ENCODE results near the gene TPRN.

Gene TPRN

DNA sequence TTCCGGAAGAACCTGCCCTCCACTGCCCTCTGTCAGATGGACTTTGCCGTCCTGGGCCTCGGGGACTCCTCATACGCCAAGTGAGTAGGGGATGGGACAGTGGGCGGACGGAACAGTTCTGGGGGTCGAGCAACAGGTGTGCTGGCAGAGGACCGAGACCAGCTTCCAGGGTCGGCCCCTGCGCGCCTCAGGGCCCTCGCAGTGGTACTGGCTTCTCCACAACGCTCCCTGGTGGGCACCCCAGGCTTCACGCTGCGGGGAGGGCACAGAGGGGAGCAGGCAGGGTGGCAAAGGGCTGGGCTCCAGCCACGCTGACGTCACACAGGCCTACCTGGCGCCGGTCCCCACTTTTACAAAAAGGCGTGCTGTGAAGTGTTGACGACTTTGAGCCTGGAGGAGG is 12.0 kb upstream of the TPRN start:
- DNase-seq (ENCODE audit: low read depth): no peak
- Histone ChIP-seq H3K9ac (ENCODE audit: low read length) (no peak overlapping the region), H3K36me3 (ENCODE audit: control insufficient read depth, insufficient read depth, low read length, severe bottlenecking) (peaks cover 13% of the 10 kb centered on the region)

DNA sequence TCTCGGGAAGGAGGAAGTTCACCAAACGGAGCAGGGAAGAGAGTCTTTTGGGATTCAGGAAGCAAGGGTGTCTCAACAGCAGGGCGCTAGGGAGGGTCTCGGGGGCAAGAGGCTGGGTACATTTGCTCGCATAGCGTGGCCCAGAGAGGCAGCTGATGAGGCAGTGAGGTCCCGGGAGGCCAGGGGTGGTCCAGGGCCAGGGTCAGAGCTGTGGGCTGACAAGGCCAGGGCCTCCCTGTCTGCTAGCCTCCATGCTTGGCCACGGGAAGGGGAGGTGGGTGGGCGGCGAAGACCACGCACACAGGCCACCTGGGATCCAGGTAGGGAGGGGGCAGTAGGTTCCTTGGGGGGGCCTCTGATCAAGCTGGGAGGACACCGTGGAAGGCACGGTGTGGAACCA is 11.0 kb upstream of the TPRN start:
- Histone ChIP-seq H3K4me1 (ENCODE audit: control insufficient read depth, insufficient read depth, low read length) (peaks cover 3% of the 10 kb centered on the region), H3K9ac (ENCODE audit: low read length) (no peak overlapping the region), H3K27me3 (replicated peaks; ENCODE audit: control insufficient read depth, insufficient read depth, low read length) (no peaks in the 10 kb centered on the region), H3K9me3 (ENCODE audit: control insufficient read depth, low read length) (no peaks in the 10 kb centered on the region), H3K4me3 (ENCODE audit: low read length) (no peak overlapping the region), H3K36me3 (ENCODE audit: control insufficient read depth, insufficient read depth, low read length, severe bottlenecking) (peaks cover 13% of the 10 kb centered on the region)
- DNase-seq (ENCODE audit: low read depth): no peak

More for the DNA sequence above, 12.0 kb upstream of the TPRN start:
- Histone ChIP-seq H3K4me3 (ENCODE audit: low read length) (no peak overlapping the region), H3K9me3 (ENCODE audit: control insufficient read depth, low read length) (no peaks in the 10 kb centered on the region), H3K27me3 (replicated peaks; ENCODE audit: control insufficient read depth, insufficient read depth, low read length) (no peaks in the 10 kb centered on the region), H3K4me1 (ENCODE audit: control insufficient read depth, insufficient read depth, low read length) (peaks cover 9% of the 10 kb centered on the region)

DNA sequence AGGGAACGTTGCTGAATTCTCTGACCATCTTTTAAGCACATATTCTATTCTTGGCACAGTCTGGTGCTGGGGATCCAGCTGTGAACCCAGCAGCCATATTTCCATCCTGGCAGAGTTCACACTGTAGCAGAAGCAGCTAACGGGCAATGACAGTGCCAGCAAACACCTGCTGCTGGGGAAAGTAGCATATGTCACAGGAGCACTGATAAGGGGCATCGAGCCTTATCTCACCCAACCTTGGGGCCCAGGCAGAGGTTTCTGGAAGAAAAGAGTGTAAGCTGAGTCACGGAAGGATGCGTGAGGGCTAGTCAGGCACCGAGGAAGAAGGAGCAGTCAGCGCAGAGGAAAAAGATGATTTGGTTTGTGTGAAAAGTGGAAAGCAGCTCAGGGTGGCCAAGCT is 6.1 kb upstream of the TPRN start:
- H3K9ac ChIP-seq (ENCODE audit: low read length): peak overlapping the region; percentile 99
- peaks cover 33% of the 10 kb centered on the region for H3K4me1 ChIP-seq (ENCODE audit: control insufficient read depth, insufficient read depth, low read length)
- H3K9me3 ChIP-seq (ENCODE audit: control insufficient read depth, low read length): no peaks in the 10 kb centered on the region
- H3K36me3 ChIP-seq (ENCODE audit: control insufficient read depth, insufficient read depth, low read length, severe bottlenecking): peaks cover 4% of the 10 kb centered on the region
- H3K27me3 ChIP-seq (replicated peaks; ENCODE audit: control insufficient read depth, insufficient read depth, low read length): no peaks in the 10 kb centered on the region
- H3K4me3 ChIP-seq (ENCODE audit: low read length): peak overlapping the region; percentile 97
- DNase-seq (ENCODE audit: low read depth): no peak

DNA sequence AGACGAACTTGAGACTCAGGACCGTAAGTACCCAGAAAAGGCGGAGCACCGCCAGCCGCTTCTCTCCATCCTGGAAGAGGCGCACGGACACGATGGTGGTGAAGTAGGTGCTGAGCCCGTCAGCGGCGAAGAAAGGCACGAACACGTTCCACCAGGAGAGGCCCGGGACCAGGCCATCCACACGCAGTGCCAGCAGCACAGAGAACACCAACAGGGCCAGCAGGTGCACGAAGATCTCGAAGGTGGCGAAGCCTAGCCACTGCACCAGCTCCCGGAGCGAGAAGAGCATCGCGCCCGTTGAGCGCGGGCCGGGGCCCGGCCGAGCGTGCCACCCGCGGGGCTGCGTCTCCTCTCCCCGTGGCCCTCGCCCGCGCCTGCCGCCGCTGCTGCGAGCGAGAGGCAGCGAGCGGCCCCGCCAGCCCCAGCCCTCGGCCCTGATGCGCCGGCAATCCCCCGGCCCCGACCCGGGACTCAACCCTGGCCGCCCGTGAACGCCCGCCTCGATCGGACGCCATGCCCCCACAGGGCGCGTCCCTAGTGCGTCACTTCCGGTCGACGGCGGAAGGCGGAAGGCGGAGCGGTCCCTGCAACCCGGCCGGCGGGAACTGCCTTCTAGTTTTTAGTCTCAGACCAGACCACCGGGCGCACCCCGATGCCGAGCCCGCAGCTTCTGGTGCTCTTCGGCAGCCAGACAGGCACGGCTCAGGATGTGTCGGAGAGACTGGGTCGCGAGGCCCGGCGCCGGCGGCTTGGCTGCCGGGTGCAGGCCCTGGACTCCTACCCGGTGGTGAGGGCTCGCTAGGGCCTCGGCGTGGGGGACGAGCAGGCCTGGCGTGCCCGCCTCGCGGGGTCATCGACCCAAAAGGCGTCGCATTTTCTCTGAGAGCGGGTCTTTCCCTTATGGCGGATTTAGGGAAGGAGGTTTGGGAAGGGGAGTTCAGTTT is 4.9 kb upstream of the TPRN start, which contains the start of the genes NDOR1 and TMEM203:
Gene NDOR1 (plus strand): TSS at position 575 of the 944 bp plus-strand sequence. CDS start 78 bp downstream, at position 653.
Gene TMEM203 (minus strand): TSS at position 523 of the 944 bp plus-strand sequence. CDS start 234 bp downstream, at position 289.
- H3K27me3 ChIP-seq (replicated peaks; ENCODE audit: control insufficient read depth, insufficient read depth, low read length): no peaks in the 10 kb centered on the region
- peak within 1 kb of the TSS; percentile 97 for H3K4me3 ChIP-seq (ENCODE audit: low read length)
- no peaks in the 10 kb centered on the region for H3K9me3 ChIP-seq (ENCODE audit: control insufficient read depth, low read length)
- H3K9ac ChIP-seq (ENCODE audit: low read length): peak within 1 kb of the TSS; percentile 99
- H3K4me1 ChIP-seq (ENCODE audit: control insufficient read depth, insufficient read depth, low read length): peaks cover 39% of the 10 kb centered on the region
- peak; percentile 97 for DNase-seq (ENCODE audit: low read depth)
- H3K36me3 ChIP-seq (ENCODE audit: control insufficient read depth, insufficient read depth, low read length, severe bottlenecking): peaks cover 4% of the 10 kb centered on the region

DNA sequence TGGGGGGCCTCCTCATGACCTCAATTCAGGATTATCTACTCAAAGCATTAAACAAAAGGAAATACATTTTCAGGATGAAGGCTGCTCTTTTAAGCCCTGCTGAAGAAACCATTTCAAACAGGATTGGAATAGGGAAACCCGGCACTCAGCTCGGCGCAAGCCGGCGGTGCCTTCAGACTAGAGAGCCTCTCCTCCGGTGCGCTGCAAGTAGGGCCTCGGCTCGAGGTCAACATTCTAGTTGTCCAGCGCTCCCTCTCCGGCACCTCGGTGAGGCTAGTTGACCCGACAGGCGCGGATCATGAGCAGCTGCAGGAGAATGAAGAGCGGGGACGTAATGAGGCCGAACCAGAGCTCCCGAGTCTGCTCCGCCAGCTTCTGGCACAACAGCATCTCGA is 4.2 kb upstream of the TPRN start:
- Histone ChIP-seq H3K27me3 (replicated peaks; ENCODE audit: control insufficient read depth, insufficient read depth, low read length) (no peaks in the 10 kb centered on the region), H3K4me3 (ENCODE audit: low read length) (peak overlapping the region; percentile 97), H3K9ac (ENCODE audit: low read length) (peak overlapping the region; percentile 99), H3K9me3 (ENCODE audit: control insufficient read depth, low read length) (no peaks in the 10 kb centered on the region), H3K4me1 (ENCODE audit: control insufficient read depth, insufficient read depth, low read length) (peaks cover 39% of the 10 kb centered on the region), H3K36me3 (ENCODE audit: control insufficient read depth, insufficient read depth, low read length, severe bottlenecking) (peaks cover 4% of the 10 kb centered on the region)
- no peak for DNase-seq (ENCODE audit: low read depth)

DNA sequence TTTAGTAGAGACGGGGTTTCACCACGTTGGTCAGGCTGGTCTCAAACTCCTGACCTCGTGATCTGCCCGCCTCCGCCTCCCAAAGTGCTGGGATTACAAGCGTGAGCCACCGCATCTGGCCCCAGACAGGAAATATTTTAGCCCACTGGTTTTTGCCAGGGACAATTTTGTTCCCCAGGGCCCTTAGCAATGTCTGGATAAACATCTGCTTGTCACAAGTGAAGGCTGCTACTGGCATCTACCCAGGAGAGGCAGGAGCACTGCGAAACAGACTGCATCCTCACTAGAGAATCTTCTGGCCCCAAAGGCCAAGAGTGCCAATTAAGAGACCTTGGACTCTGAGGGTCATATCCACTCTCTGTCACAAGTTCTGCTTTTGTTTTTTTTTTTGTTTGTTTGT is 2.4 kb upstream of the TPRN start:
- Histone ChIP-seq H3K4me1 (ENCODE audit: control insufficient read depth, insufficient read depth, low read length) (peaks cover 54% of the 10 kb centered on the region), H3K27me3 (replicated peaks; ENCODE audit: control insufficient read depth, insufficient read depth, low read length) (no peaks in the 10 kb centered on the region), H3K36me3 (ENCODE audit: control insufficient read depth, insufficient read depth, low read length, severe bottlenecking) (no peaks in the 10 kb centered on the region), H3K9me3 (ENCODE audit: control insufficient read depth, low read length) (no peaks in the 10 kb centered on the region), H3K4me3 (ENCODE audit: low read length) (no peak overlapping the region), H3K9ac (ENCODE audit: low read length) (no peak overlapping the region)
- no peak for DNase-seq (ENCODE audit: low read depth)

DNA sequence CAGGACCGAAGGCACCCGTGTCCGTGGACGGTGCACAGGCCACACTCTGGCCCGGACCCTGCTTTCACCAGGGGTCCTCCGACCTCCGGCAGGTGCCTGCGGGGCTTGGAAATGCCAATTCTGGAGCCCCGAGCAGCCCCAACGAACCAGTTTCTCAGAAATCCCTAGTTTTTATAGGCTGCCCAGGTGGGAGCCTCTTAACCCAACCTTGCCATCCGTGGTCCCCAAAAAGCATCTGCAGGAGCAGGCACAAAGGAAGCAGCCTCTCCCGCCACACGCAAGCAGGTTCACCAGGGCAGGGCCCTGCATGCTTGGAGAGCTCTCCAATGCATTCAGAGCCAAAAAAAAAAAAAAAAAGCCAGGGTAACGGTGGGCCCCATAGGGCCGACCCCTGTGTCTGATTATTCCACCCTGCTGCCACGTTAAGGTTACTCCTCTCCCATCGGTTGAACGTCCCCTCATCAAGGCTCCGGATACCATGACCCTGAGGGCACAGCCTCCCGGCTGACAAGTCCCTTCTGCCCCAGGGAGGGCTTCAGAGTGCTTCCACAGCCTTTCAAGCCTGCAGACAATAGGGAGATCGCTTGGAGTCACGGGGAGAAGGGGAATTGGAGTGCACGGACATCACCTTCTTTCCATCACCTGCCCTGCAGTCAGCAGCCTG is 796 bp upstream of the TPRN start:
- H3K36me3 ChIP-seq (ENCODE audit: control insufficient read depth, insufficient read depth, low read length, severe bottlenecking): no peaks in the 10 kb centered on the region
- H3K27me3 ChIP-seq (replicated peaks; ENCODE audit: control insufficient read depth, insufficient read depth, low read length): no peaks in the 10 kb centered on the region
- H3K4me3 ChIP-seq (ENCODE audit: low read length): peak overlapping the region; percentile 88
- peaks cover 48% of the 10 kb centered on the region for H3K4me1 ChIP-seq (ENCODE audit: control insufficient read depth, insufficient read depth, low read length)
- DNase-seq (ENCODE audit: low read depth): no peak
- H3K9me3 ChIP-seq (ENCODE audit: control insufficient read depth, low read length): no peaks in the 10 kb centered on the region
- peak overlapping the region; percentile 92 for H3K9ac ChIP-seq (ENCODE audit: low read length)

DNA sequence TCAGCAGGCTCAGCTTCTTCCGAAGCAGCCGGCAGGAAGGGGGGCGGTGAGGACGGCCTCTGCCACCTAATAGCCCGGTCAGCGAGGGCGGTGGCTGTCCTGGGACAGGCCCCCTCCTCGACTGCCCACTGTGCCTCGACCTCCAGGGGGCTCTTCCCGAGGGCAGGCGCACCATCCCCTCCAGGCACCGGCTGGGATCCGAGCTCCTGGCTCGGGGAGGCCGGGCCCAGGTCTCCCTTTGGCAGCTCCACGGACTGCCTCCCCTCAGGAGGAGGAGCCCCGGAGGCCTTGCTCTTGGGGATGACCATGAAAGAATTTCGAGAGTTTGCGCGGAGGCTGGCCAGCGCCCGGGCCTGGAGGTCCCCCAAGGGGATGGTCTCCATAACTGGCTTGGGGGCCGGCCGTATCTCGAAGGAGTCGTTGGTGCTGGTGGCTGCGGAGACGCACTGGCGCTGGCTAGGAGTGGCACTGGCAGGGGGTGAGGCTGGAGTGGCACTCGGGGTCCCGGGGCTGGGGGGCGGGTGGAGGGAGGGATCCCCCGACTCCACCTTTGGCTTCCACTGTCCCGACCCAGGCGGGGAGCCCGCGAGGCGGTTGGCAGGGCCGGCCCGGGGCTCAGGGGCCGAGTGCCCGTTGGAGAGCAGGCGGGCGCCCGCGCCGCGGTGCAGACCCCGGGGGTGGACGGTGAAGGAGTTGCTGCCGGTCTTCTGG is 975 bp downstream of the TPRN start:
- no peaks in the 10 kb centered on the region for H3K27me3 ChIP-seq (replicated peaks; ENCODE audit: control insufficient read depth, insufficient read depth, low read length)
- peak overlapping the region; percentile 71 for H3K9ac ChIP-seq (ENCODE audit: low read length)
- H3K36me3 ChIP-seq (ENCODE audit: control insufficient read depth, insufficient read depth, low read length, severe bottlenecking): no peaks in the 10 kb centered on the region
- H3K4me1 ChIP-seq (ENCODE audit: control insufficient read depth, insufficient read depth, low read length): peaks cover 44% of the 10 kb centered on the region
- H3K9me3 ChIP-seq (ENCODE audit: control insufficient read depth, low read length): no peaks in the 10 kb centered on the region
- peak overlapping the region; percentile 67 for H3K4me3 ChIP-seq (ENCODE audit: low read length)
- peak; percentile 39 for DNase-seq (ENCODE audit: low read depth)

DNA sequence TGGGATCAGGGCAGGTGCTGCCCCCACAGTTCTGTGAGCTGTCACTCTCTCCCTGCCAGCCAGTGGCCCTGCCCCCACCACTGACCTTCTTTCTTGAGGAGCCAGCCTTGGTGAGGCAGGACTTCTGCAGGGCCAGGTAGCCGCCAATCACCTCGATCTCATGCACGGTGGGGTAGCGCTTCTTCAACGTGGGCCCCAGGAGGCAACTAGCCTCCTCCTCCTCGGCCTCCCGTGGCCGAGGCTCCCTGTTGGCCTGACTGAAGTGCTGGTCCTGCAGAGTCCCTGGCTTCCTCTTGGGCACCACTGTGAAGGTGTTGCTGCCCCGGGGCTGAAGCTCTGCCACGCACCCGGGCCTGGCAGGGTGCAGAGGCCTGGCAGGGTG is 1.6 kb downstream of the TPRN start:
- Histone ChIP-seq H3K9ac (ENCODE audit: low read length) (peak overlapping the region; percentile 71), H3K27me3 (replicated peaks; ENCODE audit: control insufficient read depth, insufficient read depth, low read length) (no peaks in the 10 kb centered on the region), H3K4me3 (ENCODE audit: low read length) (peak overlapping the region; percentile 67), H3K9me3 (ENCODE audit: control insufficient read depth, low read length) (no peaks in the 10 kb centered on the region), H3K4me1 (ENCODE audit: control insufficient read depth, insufficient read depth, low read length) (peaks cover 37% of the 10 kb centered on the region), H3K36me3 (ENCODE audit: control insufficient read depth, insufficient read depth, low read length, severe bottlenecking) (no peaks in the 10 kb centered on the region)
- no peak for DNase-seq (ENCODE audit: low read depth)

DNA sequence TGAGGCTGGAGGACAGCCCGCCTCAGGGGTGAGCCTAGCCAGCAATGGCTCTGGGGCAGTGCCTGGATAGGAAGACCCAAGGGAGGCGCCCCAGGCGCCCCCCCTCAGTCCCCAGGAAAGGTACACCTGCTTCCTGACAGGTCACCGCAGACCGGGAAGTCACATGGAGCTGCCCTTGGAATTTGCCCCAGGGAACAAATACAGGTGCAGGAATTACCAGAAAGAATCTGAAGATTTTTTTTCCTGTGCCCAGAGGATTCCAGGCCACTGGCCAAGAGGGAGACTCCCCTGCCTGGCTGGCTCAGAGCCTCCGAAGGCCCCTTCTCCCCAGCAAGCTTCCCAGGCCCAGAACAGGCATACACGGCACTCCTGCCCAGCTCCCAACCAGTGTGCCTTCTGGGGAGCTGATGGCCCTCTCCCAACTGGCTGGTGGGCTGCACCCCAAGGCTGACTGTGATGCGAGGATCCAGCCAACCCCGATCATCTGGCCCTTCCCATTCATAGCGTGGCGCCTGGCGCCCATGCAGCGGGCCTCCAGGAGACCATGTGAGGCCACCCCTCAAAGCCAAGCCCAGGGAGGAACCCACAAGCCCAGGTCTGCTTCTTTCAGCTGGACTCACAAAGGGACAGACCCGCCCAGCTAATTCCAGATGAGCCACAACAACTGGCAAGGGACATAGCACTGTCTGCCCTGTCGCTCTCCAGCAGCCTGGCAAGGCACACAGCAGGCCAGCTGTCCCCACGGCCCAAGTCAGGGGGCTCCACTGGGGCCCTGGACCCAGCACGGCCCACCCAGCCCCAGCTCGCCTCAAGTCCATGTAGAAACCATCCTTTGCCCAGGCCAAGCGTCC is 2.3 kb downstream of the TPRN start:
- Histone ChIP-seq H3K9ac (ENCODE audit: low read length) (peak overlapping the region; percentile 71), H3K4me1 (ENCODE audit: control insufficient read depth, insufficient read depth, low read length) (peaks cover 36% of the 10 kb centered on the region), H3K9me3 (ENCODE audit: control insufficient read depth, low read length) (no peaks in the 10 kb centered on the region), H3K36me3 (ENCODE audit: control insufficient read depth, insufficient read depth, low read length, severe bottlenecking) (no peaks in the 10 kb centered on the region), H3K27me3 (replicated peaks; ENCODE audit: control insufficient read depth, insufficient read depth, low read length) (no peaks in the 10 kb centered on the region), H3K4me3 (ENCODE audit: low read length) (peak overlapping the region; percentile 67)
- no peak for DNase-seq (ENCODE audit: low read depth)

Measured in adipocyte (in vitro differentiated cells).